GM12873 (cell line): ENCODE measurements around the gene TCEAL9.

Experiments
- TF ChIP-seq, protein P1 (sequence below): IDR thresholded peaks from 2 replicates; pipeline ENCODE4 v1.5.1; 2012; ENCODE audit warnings: low read depth, mild to moderate bottlenecking, moderate library complexity, low read length, control low read depth; ENCODE audit not compliant: insufficient read depth; ENCODE audit errors: missing control alignments

TCEAL9 gene

DNA sequence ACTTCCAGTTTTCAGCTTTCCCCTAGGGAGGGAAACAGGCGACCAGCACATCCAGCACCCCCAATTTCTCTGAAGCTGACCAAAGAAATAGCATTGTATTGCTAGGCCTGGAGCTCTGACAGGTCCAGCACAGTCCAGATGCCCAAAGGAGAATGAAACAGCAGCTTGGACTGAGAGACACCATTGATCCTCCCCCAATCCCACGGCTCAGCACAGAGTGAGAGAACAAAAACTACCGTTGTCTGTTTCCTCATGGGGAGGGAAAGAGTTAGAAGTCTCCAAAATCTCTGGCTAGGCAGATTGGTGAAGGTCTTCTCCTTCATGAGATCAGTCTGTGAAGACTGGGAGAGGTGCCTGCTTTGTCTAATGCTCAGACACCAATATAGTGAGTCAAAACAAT, 17.6 kb upstream of the TCEAL9 start:
- TF ChIP-seq, protein P1, sequence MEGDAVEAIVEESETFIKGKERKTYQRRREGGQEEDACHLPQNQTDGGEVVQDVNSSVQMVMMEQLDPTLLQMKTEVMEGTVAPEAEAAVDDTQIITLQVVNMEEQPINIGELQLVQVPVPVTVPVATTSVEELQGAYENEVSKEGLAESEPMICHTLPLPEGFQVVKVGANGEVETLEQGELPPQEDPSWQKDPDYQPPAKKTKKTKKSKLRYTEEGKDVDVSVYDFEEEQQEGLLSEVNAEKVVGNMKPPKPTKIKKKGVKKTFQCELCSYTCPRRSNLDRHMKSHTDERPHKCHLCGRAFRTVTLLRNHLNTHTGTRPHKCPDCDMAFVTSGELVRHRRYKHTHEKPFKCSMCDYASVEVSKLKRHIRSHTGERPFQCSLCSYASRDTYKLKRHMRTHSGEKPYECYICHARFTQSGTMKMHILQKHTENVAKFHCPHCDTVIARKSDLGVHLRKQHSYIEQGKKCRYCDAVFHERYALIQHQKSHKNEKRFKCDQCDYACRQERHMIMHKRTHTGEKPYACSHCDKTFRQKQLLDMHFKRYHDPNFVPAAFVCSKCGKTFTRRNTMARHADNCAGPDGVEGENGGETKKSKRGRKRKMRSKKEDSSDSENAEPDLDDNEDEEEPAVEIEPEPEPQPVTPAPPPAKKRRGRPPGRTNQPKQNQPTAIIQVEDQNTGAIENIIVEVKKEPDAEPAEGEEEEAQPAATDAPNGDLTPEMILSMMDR: no peak

DNA sequence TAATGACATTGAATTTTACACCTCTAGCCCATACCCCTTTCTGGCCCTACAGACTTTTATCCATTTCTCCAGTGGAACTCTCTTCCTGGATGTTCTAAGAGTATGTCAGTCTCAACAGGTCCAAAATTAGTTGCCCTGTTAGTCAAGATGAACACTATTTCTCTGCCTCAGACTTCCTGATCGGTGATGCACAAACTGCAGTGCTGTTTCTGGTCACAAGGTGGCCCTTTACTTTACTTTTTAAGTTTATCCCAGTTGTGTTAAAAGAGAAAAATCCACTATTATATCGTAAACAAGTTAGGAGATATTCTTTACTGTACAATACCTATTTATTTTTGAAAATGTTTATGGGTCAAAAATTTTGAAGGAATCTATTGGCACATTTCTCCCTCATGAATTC, 13.2 kb upstream of the TCEAL9 start:
- TF ChIP-seq, protein P1: peak; percentile 67

DNA sequence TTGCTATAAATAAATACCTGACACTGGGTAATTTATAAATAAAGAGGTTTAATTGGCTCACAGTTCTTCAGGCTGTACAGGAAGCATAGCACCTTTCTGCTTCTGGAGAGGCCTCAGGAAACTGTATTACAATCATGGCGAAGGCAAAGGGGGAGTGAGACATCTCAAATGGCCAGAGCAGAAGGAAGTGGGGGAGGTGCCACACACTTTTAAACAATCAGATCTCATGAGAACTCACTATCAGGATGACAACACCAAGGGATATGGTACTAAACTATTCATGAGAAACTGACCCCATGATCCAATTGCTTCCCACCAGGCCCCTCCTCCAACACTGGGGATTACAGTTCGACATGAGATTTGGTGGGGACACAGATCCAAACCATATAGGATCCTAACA, 11.7 kb upstream of the TCEAL9 start:
- TF ChIP-seq, protein P1: no peak

DNA sequence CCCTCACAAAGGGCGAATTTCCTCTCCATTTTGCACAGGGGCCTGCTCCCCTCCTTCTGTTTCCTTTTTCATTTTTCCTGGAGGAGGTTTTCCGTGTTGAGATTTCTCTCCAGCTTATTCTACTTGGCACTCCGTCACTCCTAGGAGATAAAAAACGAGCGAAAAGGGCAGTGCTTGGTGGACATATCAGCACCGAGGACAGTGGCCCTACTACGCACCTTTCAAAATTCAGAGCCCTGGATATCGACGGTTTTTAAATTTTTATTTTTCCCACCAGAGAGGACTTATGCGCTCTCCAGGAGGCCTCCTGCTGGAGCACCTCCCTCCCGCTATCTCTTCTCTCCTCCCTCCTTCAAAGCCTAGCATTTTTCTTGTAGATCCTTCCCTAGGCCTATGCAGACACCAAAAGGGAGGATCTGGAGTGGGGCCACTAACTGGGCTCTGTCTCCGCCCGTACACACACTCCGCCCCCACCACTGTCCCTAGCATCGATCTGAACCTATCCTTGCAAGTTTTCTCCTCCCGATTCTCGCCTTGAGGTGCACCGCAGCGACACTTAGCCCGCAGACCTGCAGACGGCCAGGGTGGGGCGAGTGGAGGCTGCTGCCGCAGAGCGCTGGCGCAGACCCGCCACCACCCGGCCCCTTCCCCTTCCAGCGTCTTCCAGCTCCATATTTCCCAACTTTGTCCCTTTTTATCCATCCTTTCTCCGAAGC, 8.5 kb upstream of the TCEAL9 start:
- TF ChIP-seq, protein P1: no peak

DNA sequence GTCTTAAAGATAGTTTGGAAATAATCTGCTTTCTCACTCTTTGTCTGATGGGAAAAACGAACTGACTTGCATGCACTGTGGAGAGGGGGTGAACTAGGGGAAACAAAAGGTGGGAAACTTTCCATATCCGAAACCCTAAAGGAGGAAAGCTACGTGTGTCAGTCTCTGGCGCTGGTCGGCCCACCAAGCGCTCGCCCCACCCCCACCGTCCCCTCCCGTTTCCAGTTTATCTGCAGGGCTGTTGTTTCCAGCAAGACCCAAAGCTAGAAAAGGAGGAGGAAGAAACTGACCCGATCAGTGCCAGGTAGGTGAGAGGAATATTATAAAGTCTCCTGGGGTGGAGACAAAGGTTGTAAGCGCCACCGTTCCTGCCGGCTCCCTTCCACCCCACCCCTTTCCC, 552 bp downstream of the TCEAL9 start:
- TF ChIP-seq, protein P1: no peak

DNA sequence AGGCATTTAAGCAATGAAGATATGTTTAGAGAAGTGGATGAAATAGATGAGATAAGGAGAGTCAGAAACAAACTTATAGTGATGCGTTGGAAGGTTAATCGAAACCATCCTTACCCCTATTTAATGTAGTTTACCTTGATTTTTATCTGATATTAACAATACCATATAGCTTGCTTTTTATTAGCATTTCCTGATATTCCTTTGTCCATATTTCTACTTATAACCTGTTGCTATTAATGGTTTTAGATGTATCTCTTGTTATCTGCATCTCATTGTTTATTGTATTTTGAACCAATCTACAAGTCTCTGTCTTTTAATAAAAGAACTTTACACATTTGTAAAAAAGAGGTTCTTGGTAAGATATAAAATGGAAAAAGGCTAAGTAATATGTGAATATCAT, 1.6 kb downstream of the TCEAL9 start:
- TF ChIP-seq, protein P1: no peak

DNA sequence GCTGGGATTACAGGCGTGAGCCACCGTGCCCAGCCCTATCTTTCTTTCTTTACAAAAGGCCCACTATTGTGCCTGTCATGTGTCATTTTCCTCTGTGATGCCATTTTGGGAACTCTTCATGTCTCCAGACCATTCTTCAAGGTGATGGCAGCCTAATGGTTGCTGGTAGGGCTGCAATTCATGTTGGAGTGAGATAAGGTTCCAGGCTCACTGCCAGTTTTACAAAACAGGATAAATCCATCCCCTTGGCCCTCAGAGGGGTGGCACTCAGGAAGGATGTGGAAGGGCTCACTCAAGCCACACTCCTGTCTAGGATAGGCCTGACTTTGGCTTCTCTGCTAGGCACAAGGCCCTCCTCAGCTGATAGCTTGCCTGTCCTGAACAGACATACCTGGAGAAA, 3.8 kb downstream of the TCEAL9 start:
- TF ChIP-seq, protein P1: no peak
